GM21423 (cell line): Measurements from ENCODE around the gene TMEM60.
"Not testable (repeated sequence)": the region's sequence is repeated elsewhere in the genome, so short reads cannot be mapped to it uniquely, and the experiment has no call there.

Experiments used
- ATAC-seq: cut with Tn5 transposase; IDR thresholded peaks from one replicate; pipeline ENCODE4 v1.9.1; 2021; ENCODE audit warnings: mild to moderate bottlenecking, moderate library complexity; ENCODE audit not compliant: unreplicated experiment

The TMEM60 gene

DNA sequence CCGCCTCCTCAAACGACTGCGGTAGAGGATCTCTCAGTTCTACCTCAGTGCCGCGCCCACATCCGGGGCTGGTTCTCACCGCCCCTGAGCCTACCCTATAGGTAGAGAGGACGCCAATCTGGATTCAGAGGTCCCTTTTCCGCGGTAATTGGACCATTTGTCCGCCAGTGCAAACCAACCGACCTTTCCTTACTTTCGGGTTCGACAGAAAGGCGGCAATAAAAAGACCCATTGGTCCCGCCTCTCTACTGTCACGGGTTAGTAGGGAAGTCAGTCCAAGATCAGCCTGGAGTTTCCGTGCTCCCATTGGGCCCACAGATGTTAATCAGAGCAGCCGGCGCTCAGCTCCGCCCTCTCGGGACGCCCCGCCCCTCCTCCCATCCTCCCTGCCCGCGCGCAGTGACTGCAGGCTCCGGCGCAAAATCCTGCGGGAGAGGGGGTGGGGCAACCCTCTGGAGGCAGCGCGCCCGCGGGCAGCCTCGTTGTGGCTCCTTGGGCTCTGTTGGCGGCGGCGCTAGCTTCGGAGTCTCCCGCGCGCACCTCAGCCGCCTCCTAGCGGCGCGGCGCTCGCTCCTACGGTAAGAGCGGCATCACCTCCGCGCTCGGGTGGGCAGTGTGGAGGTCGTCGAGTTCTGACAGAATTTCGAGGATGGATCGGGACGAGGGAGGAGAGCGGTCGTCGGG lies at the start of gene TMEM60, which contains the start of gene PHTF2:
TSS of gene TMEM60 (minus strand) at position 41 of the 684 bp plus-strand sequence. CDS start 4,061 bp downstream, outside the sequence.
TSS of gene PHTF2 (plus strand) at position 380 of the 684 bp plus-strand sequence.
- ATAC-seq: peak; percentile 91

DNA sequence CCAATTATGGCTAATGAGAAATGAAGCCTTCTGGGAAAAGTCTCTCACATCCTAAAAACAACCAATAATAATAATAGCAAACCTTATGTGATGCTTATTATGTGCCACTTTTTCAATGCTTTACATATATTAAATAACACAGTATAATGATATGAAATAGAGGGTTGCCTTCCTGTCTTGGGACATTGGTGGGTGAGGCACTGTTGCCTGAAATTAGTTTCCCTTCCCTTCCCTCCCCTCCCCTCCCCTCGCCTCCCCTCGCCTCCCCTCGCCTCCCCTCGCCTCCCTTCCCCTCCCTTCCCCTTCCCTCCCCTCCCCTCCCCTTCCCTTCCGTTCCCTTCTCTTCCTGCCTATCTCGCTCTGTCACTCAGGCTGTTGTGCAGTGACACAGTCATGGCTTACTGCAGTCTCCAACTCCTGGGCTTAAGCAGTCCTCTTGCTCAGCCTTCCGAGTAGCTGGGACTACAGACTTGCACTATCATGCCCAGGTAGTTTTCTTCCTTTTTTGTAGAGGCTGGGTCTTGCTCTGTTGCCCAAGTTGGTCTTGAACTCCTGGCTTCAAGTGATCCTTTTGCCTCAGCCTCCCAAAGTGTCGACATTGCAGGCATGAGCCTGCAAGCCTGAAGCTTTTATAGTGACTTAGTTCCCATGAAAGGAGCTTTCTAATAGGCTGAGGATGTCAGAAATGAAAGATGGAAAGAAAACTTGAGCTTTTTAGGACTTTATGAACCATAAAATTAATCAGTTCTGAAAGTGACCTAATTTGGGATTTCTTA lies 48.3 kb upstream of the TMEM60 start:
- ATAC-seq: no peak

- no peak for ATAC-seq
Measured at GRCh38 chr7:77843194-77843593, 45.0 kb upstream of the TMEM60 start.

GRCh38 chr7:77839919-77840318 lies 41.7 kb upstream of the TMEM60 start:
- no peak for ATAC-seq

- ATAC-seq: no peak
Measured at GRCh38 chr7:77838929-77839491, 40.8 kb upstream of the TMEM60 start.

DNA sequence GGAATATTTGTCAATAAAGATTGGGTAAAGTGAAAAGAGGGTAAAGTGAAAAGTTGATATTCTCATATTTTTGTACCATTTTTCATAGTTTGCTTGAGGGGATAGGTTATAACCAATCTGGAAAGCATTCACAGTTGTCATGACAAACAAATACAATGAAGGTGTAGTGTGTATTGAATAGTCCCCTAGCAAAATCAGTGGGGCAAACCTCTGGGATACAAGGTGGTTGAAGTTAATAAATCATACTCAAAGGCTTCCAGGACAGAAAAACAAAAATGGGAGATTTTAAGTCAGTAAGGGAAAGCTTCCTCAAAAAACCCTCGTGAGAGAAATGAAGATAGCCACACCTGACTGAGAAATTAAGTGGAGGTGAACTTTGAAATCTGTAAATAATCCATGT lies 39.7 kb upstream of the TMEM60 start:
- ATAC-seq: no peak

GRCh38 chr7:77837275-77837674 lies 39.0 kb upstream of the TMEM60 start:
- ATAC-seq: no peak

- ATAC-seq: not testable (repeated sequence)
Measured at GRCh38 chr7:77836425-77836824, 38.2 kb upstream of the TMEM60 start.

GRCh38 chr7:77833136-77833535 lies 34.9 kb upstream of the TMEM60 start:
- no peak for ATAC-seq

DNA sequence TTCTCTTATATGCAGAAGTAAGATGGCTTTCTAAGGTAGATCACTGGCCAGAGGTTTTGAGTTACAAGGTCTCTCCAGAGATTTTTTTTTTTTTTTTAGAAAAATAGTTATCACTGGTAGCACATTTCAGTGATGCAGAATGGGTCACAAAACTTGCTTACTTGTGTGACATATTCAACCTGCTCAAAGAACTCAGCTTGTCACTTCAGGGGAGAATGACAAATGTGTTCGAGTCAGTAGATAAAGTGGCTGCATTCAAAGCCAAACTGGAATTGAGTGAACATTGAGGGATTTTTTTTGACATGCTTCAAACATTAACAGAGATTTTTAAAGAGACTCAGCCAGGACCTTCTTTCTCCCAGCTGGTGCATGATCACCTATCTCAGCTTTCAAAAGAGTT lies 33.7 kb upstream of the TMEM60 start:
- no peak for ATAC-seq

- no peak for ATAC-seq
Measured at GRCh38 chr7:77831481-77831880, 33.2 kb upstream of the TMEM60 start.

DNA sequence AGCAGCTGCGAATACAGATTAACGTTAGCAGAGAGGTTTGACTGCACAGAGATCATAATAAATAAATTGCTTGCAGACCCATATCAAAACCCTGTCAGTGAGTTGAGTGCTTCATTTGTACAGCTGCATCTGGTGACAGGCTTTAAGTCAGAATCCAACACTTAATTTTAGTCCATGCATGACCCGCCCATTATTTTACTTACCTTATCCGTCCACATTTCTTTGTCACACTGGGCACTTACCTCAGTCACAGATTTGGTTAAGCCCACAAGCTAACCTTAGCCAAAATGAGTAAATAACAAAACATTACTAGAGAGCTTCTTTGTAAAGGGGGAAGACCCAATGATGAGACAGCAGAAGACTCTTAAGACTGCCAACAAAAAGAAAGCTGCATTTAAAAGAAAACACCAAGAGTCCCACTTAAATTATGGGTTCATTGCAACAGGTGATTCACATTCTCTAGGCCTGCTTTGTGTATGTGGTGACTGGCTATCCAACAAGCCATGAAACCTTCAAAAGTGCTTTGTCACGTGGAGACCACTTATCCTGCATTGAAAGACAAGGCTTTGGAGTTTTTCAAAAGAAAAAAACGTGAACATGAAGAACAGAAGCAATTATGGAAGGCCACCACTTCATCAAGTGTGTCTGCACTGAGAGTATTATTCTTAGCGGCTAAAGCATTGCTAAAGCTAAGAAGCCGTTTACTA lies 32.6 kb upstream of the TMEM60 start:
- ATAC-seq: no peak

DNA sequence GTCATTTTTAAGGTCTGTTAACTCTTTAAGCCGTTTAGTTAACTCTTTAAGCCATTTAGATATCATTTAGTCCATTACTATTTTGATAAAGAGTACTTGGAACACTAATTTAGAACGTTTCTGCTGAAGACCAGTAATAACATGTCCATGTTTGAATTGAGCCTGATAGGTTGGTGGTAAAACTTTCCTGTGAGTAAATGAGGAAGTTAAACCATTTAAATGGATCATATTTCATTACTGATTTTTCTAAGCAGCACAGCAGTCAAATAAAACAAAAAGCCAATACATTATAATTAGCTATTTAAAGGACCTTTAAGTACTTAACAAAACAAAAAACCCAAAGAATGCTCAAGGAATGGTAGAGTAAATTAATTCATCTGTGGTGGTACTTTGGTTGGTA lies 29.8 kb upstream of the TMEM60 start:
- ATAC-seq: no peak

DNA sequence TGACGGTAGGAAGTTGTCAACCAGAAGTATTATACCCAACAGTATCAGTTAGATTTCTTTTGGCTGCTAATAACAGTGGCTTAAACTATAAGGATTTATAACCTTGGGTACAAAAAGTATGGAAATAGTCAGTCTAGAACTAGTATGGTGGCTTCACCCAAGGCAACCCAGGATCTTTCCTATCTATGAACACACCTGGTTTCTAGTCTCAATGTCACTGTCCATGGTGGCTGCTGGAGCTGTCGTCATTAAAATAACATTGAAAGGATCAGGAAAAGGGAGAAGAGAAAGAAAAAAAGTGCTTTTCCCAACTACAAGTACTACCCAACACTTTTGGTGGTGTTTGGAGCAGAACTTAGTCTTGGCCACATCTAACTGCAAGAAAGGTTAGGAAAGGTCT lies 28.1 kb upstream of the TMEM60 start:
- ATAC-seq: no peak

DNA sequence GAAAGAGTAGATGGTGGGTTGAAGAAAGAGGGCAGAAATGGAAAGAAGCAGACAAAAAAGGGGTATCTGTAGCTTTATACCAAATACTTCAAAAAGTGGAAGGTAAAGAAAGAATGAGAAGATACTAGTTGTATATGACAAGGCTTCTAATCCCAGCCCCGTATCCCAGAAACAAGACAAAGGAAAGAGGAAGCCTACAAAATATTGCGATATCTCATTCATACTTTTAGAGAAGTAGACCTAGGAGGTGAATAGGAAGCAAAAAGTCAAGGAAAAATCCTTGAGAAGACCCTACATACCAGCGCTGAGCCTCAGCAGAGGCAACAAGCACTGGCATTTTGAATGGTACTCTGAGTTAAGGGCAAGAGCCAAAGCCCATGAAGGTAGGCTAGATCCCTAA lies 26.9 kb upstream of the TMEM60 start:
- ATAC-seq: no peak

DNA sequence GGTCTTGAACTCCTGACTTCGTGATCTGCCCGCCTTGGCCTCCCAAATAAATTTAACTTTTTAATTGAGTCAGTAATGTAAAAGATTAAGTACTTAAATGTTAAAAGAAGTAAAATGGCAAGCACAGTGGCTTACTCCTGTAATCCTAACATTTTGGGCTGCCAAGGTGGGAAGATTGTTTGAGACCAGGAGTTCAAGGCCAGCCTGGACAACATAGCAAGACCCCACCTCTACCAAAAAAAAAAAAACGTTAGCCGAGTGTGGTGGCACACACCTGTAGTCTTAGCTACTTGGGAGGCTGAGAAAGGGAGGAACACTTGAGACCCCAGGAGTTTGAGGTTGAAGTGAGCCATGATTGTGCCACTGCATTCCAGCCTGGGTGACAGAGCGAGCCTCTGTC lies 26.4 kb upstream of the TMEM60 start:
- no peak for ATAC-seq

GRCh38 chr7:77823787-77824186 lies 25.6 kb upstream of the TMEM60 start:
- ATAC-seq: peak; percentile 24

DNA sequence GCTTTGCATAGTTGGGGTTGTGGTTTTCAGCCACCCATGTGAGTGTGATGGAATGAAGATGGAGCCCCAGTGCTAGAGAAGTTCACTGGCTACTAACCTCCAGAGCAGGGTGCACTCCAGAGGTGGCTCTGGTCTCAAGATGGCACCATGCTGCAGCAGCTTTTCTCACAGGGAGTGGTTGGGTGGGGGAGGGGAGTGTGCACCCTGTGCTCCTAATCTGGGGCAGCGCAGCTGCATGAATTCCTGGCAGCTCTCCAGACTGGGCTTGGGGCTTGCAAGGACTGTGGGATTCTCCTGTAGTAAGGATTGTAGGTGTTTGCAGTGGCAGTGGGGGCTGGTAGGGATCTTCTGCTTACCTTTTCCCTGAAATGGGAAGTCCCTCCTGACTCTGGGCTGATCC lies 24.0 kb upstream of the TMEM60 start:
- ATAC-seq: no peak

DNA sequence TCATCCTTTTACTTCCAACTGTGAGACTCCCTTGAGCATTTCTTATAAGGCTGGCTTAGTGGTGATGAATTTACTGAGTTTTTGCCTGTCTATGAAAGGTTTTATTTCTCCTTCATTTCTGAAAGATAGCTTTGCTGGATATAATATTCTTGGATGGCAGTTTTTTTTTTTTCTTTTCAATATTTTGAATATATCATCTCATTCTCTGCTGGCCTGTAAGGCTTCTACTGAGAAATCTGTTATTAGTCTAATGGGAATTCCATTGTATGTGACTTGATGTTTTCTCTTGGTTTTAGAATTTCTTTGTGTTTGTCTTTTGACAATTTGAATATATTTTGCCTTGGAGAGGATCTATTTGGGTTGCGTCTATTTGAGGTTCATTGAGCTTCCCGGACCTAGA lies 22.7 kb upstream of the TMEM60 start:
- ATAC-seq: no peak

GRCh38 chr7:77819021-77819420 lies 20.8 kb upstream of the TMEM60 start:
- no peak for ATAC-seq

GRCh38 chr7:77813180-77813579 lies 14.9 kb upstream of the TMEM60 start:
- ATAC-seq: no peak
